ENCODE measurements around the gene PHKB. TPM values are rescaled to one million over a fixed set of nuclear protein-coding genes. Genes with fewer than 3 reads are reported as not detected.

PHKB gene
- total RNA-seq, 4 donors from 2014 or later = 110 to 198 (median 168) TPM

DNA sequence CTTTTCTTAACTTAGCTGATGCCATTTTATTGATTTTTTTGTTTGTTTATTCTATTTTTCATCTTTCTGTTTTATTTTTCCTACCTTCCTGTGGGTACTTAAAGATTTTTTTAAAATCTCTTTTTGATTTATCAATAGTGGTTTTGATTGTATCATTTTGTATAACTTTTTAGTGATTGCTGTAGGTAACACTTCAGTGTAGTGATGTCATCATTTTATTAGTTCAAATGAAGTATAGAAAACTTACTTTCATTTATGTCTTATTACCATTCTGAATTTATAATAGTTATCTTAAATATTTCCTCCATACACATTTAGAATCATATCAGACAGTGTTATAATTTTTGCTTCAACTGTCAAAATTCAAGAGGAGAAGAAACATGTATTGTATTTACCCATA is 115.9 kb downstream of the PHKB start:
- no peak for TF ChIP-seq POLR2A (IDR thresholded peaks at IDR 0.05)
- TF ChIP-seq, protein P1, sequence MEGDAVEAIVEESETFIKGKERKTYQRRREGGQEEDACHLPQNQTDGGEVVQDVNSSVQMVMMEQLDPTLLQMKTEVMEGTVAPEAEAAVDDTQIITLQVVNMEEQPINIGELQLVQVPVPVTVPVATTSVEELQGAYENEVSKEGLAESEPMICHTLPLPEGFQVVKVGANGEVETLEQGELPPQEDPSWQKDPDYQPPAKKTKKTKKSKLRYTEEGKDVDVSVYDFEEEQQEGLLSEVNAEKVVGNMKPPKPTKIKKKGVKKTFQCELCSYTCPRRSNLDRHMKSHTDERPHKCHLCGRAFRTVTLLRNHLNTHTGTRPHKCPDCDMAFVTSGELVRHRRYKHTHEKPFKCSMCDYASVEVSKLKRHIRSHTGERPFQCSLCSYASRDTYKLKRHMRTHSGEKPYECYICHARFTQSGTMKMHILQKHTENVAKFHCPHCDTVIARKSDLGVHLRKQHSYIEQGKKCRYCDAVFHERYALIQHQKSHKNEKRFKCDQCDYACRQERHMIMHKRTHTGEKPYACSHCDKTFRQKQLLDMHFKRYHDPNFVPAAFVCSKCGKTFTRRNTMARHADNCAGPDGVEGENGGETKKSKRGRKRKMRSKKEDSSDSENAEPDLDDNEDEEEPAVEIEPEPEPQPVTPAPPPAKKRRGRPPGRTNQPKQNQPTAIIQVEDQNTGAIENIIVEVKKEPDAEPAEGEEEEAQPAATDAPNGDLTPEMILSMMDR (IDR thresholded peaks at IDR 0.05) = no peak
- no peak for DNase-seq
- Histone ChIP-seq H3K4me1 (no peaks in the 10 kb centered on the region), H3K36me3 (no peaks in the 10 kb centered on the region), H3K9me3 (no peaks in the 10 kb centered on the region), H3K27ac (no peak overlapping the region), H3K4me3 (replicated peaks in 1 of 3) (no peak overlapping the region), H3K27me3 (no peaks in the 10 kb centered on the region)
- intact Hi-C loops (cut with DNase I) = no loop called here

DNA sequence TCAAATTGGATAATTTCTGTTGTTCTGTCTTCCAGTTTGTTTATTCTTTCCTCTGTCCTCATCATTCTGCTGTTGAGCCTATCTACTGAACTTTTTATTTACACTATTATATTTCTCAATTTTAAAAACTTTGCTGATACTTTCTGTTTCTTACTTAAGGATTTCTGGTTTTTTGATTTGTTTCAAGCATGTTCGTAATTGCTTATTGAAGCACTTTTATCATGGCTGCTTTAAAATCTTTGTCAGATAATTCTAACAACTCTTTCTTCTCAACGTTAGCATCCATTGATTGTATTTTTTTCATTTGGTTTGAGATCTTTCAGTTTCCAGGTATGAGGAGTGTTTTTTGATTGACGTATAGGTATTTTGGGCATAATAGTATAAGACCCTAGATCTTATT is 116.9 kb downstream of the PHKB start:
- H3K4me1 ChIP-seq = no peaks in the 10 kb centered on the region
- DNase-seq = no peak
- WGBS, 2 donors = 96 to 99% methylated on average over 3 of the region's 3 CpGs

DNA sequence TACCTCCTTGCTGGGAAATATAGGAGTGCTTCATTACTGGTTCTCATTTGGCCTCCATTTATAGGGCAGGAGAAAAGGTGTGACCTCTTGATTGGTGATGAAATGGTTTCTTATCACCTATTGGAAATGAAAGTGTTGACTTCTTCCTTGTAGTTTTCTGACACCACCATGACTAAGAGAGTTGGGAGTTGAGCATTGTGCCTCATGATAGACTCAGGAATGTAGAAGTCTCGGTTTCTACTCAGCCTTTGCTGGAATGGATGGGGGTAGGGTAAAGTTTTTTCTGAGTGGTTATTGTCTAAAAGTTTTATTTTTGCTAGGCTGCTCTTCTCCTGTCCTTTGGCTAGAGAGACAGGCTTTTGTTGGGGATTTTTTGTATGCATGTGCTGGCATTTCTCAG is 117.4 kb downstream of the PHKB start:
- Histone ChIP-seq H3K4me3 (replicated peaks in 1 of 3) (no peak overlapping the region), H3K4me1 (no peaks in the 10 kb centered on the region), H3K27ac (no peak overlapping the region), H3K36me3 (no peaks in the 10 kb centered on the region), H3K27me3 (no peaks in the 10 kb centered on the region), H3K9me3 (no peaks in the 10 kb centered on the region)
- TF ChIP-seq, protein P1 (IDR thresholded peaks at IDR 0.05) = no peak
- no peak for TF ChIP-seq POLR2A (IDR thresholded peaks at IDR 0.05)
- 96 to 100% methylated on average over 1 of the region's 1 CpG for WGBS, 2 donors
- intact Hi-C loops (cut with DNase I) = no loop called here
- no peak for DNase-seq

More for the DNA sequence above, 116.9 kb downstream of the PHKB start:
- no peaks in the 10 kb centered on the region for H3K9me3 ChIP-seq
- no peak overlapping the region for H3K4me3 ChIP-seq (replicated peaks in 1 of 3)
- H3K27ac ChIP-seq = no peak overlapping the region
- intact Hi-C loops (cut with DNase I) = no loop called here
- no peaks in the 10 kb centered on the region for H3K36me3 ChIP-seq
- TF ChIP-seq, protein P1 (IDR thresholded peaks at IDR 0.05) = no peak
- TF ChIP-seq POLR2A (IDR thresholded peaks at IDR 0.05) = no peak
- H3K27me3 ChIP-seq = no peaks in the 10 kb centered on the region

DNA sequence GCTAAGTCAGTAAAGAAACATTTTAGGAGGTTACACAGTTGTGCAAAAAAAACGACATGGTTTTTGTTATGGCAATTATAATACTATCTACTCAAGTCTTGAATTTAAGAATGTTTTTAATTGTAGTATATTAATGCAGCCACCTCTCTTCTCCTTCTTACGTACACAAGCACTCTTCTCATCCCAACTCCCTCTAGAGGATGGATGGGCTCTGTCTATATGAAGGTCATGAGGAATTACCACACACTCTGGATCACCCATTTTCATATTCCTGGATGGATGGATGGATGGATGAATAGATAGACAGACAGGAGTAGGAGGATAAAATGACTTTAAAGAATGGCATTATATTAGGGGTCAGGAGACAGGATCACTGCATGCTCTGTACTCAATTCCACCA is 120.0 kb downstream of the PHKB start:
- WGBS, 2 donors = 83 to 88% methylated on average over 2 of the region's 2 CpGs
- intact Hi-C loops (cut with DNase I) = no loop called here
- TF ChIP-seq, protein P1 (IDR thresholded peaks at IDR 0.05) = no peak
- no peak for TF ChIP-seq POLR2A (IDR thresholded peaks at IDR 0.05)

DNA sequence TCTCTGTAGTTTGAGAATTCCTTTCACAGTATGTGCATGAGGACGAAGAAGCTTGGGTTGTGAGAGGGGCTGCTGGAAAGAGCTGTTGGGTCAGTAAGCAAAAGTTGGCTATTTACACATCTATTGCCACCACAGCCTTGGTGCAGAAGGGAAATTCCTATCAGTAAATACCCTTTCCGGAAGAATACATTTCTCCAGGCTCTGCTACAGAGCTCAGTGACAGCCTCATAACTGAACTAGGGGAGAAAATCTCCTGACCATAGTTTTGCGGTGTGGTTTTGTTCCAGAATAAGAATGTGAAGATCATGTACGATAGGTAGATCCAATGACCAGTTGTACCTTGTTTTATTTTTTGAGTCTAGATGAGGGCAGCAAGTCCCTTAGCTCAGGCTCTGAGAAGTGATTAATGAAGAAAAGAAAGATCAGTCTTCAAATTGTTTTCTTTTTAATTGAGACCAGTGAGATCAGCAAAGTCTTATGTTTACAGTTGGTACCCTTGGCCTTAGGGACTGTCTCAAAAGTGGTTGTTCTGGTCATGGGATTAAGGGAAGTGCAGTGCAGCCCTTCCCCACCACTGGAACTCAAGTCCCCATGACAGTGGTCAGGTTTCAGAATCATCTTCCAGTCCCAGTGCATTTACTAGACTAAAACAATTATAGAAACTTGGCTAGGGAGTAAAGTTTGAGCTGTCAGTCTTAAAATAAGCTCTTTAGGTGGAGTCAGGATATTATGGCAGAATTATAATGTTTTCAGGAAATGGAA is 123.5 kb downstream of the PHKB start:
- Histone ChIP-seq H3K36me3 (peaks cover 0 to 6% of the 10 kb centered on the region in 2 donors), H3K9me3 (no peaks in the 10 kb centered on the region), H3K27ac (no peak overlapping the region), H3K4me3 (replicated peaks in 1 of 3) (no peak overlapping the region), H3K27me3 (no peaks in the 10 kb centered on the region), H3K4me1 (no peaks in the 10 kb centered on the region)
- DNase-seq = no peak
- intact Hi-C loops (cut with DNase I) = no loop called here
- 91 to 97% methylated on average over 4 of the region's 4 CpGs for WGBS, 2 donors
- TF ChIP-seq, protein P1 (IDR thresholded peaks at IDR 0.05) = no peak
- no peak for TF ChIP-seq POLR2A (IDR thresholded peaks at IDR 0.05)

More for the DNA sequence above, 120.0 kb downstream of the PHKB start:
- Histone ChIP-seq H3K4me3 (replicated peaks in 1 of 3) (no peak overlapping the region), H3K27ac (no peak overlapping the region), H3K36me3 (no peaks in the 10 kb centered on the region), H3K9me3 (no peaks in the 10 kb centered on the region), H3K27me3 (no peaks in the 10 kb centered on the region), H3K4me1 (no peaks in the 10 kb centered on the region)
- DNase-seq = no peak

Measured in thyroid gland (tissue), 4 donors.